MM.1S (cell line): Measurements from ENCODE around the gene SNX8.

ENCODE experiments used
- DNase-seq: peaks from one replicate; pipeline ENCODE4 v3.0.0-alpha.2; 2015
- H2AFZ ChIP-seq: fragments of 300-600 bp; sonication (generic); 2 replicates; pipeline ENCODE4 v1.6.0; 2016; ENCODE audit warnings: antibody characterized with exemption, low read length
- H3F3A ChIP-seq: fragments of 300-600 bp; sonication (generic); 2 replicates; pipeline ENCODE4 v1.6.1; 2016; ENCODE audit warnings: mild to moderate bottlenecking, antibody characterized with exemption, low read length, moderate library complexity, mixed read lengths; ENCODE audit not compliant: insufficient read depth
- H3K27ac ChIP-seq: fragments of 300-600 bp; sonication (generic); 2 replicates; pipeline ENCODE4 v1.5.1; 2016; ENCODE audit warnings: mild to moderate bottlenecking, low read length
- H3K27me3 ChIP-seq: fragments of 300-600 bp; sonication (generic); replicated peaks from 2 replicates; pipeline ENCODE4 v1.6.0; 2016; ENCODE audit warnings: low read length; ENCODE audit not compliant: insufficient read depth
- H3K36me3 ChIP-seq: fragments of 300-600 bp; sonication (generic); replicated peaks from 2 replicates; pipeline ENCODE4 v1.6.1; 2016; ENCODE audit warnings: mild to moderate bottlenecking, low read length, mixed read lengths; ENCODE audit not compliant: insufficient read depth
- H3K4me1 ChIP-seq: fragments of 300-600 bp; sonication (generic); 2 replicates; pipeline ENCODE4 v1.6.1; 2016; ENCODE audit warnings: low read length, mixed read lengths
- H3K4me2 ChIP-seq: fragments of 300-600 bp; sonication (generic); 2 replicates; pipeline ENCODE4 v1.6.0; 2016; ENCODE audit warnings: low read depth, low read length
- H3K4me3 ChIP-seq: fragments of 300-600 bp; sonication (generic); 2 replicates; pipeline ENCODE4 v1.5.1; 2016; ENCODE audit warnings: low read length, mixed read lengths
- H3K79me2 ChIP-seq: fragments of 300-600 bp; sonication (generic); 2 replicates; pipeline ENCODE4 v1.6.1; 2016; ENCODE audit warnings: mixed run types, low read length, mixed read lengths
- H3K9ac ChIP-seq: fragments of 300-600 bp; sonication (generic); 2 replicates; pipeline ENCODE4 v1.6.1; 2016; ENCODE audit warnings: low read length, mixed read lengths
- H3K9me2 ChIP-seq: fragments of 300-600 bp; sonication (generic); replicated peaks from 2 replicates; pipeline ENCODE4 v1.6.1; 2016; ENCODE audit warnings: mild to moderate bottlenecking, low read length, mixed read lengths; ENCODE audit not compliant: insufficient read depth
- H3K9me3 ChIP-seq: fragments of 300-600 bp; sonication (generic); replicated peaks from 2 replicates; pipeline ENCODE4 v1.6.1; 2016; ENCODE audit warnings: mild to moderate bottlenecking, low read length, mixed read lengths; ENCODE audit not compliant: insufficient read depth
- H4K20me1 ChIP-seq: fragments of 300-600 bp; sonication (generic); 2 replicates; pipeline ENCODE4 v1.6.1; 2016; ENCODE audit warnings: mild to moderate bottlenecking, low read length, moderate library complexity, mixed read lengths; ENCODE audit not compliant: insufficient read depth
- EZH2 ChIP-seq: fragments of 300-600 bp; sonication (generic); optimal IDR thresholded peaks from 2 replicates; pipeline ENCODE3; 2017; ENCODE audit warnings: low read depth, mild to moderate bottlenecking, antibody characterized with exemption, low read length, mixed read lengths
- EZH2phosphoT487 ChIP-seq: fragments of 300-600 bp; sonication (generic); IDR thresholded peaks from 2 replicates; pipeline ENCODE4 v1.6.1; 2018; ENCODE audit warnings: antibody characterized with exemption, low read length
- TF ChIP-seq, protein P1 (sequence below): fragments of 300-600 bp; sonication (generic); IDR thresholded peaks from 2 replicates; pipeline ENCODE4 v1.5.1; 2016; ENCODE audit warnings: antibody characterized with exemption, low read length, mixed read lengths

The SNX8 gene

DNA sequence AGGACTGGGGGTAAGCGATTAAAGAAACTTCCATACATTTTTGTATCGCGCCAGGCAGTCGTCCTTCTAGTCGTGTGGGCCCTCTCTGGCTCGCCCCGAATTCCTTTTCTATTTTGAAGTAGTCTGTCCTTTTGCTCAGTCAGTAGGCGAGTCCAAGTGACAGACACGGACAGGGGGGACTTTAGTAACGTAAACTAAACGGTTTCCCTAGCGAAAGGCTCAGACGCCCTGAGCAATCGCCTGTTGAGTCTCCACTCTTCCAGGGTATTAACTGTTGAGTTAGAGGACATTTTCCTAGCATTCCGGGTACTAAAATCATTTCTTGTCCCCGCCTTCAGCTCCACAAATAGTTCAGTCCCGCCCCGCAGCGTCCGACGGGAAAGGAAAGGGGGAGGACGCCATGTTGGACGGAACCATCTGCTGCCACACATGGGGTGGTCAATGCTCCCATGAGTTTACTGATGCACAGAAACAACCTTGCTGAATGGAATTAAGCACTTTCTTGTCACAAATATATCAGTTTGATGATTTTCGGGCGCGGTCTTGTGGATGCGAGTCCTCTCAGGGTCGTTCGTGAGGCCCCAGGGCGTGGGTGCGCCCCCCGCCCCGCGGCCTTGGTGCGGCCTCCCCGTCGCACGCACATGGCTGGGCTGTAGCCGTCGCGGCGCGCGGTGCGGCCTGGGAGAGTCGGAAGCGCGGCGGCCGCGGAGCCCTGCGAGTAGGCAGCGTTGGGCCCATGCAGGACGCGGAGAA, 40.1 kb upstream of the SNX8 start, which contains the start of gene EIF3B:
Gene EIF3B (plus strand): TSS at position 642 of the 753 bp plus-strand sequence. CDS start 95 bp downstream, at position 737.
- Histone ChIP-seq H3K27ac (peak within 1 kb of the TSS; percentile 95), H3K4me1 (peaks cover 13% of the 10 kb centered on the region), H3K27me3 (no peaks in the 10 kb centered on the region), H3K36me3 (peaks cover 6% of the 10 kb centered on the region; the same call in 1 of the 2 replicates), H3K4me2 (peak within 1 kb of the TSS; percentile 80), H3K9me2 (no peaks in the 10 kb centered on the region), H4K20me1 (peaks cover 29% of the 10 kb centered on the region), H3K4me3 (peak within 1 kb of the TSS; percentile 89), H2AFZ (peak within 1 kb of the TSS; percentile 94), H3K9ac (peak within 1 kb of the TSS; percentile 100), H3K9me3 (no peaks in the 10 kb centered on the region), H3K79me2 (peaks cover 45% of the 10 kb centered on the region), H3F3A (peaks cover 7% of the 10 kb centered on the region)
- DNase-seq, result peak; percentile 90
- TF ChIP-seq, protein P1, sequence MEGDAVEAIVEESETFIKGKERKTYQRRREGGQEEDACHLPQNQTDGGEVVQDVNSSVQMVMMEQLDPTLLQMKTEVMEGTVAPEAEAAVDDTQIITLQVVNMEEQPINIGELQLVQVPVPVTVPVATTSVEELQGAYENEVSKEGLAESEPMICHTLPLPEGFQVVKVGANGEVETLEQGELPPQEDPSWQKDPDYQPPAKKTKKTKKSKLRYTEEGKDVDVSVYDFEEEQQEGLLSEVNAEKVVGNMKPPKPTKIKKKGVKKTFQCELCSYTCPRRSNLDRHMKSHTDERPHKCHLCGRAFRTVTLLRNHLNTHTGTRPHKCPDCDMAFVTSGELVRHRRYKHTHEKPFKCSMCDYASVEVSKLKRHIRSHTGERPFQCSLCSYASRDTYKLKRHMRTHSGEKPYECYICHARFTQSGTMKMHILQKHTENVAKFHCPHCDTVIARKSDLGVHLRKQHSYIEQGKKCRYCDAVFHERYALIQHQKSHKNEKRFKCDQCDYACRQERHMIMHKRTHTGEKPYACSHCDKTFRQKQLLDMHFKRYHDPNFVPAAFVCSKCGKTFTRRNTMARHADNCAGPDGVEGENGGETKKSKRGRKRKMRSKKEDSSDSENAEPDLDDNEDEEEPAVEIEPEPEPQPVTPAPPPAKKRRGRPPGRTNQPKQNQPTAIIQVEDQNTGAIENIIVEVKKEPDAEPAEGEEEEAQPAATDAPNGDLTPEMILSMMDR, result no peak
- TF ChIP-seq EZH2phosphoT487, result no peak
- no peak for TF ChIP-seq EZH2

DNA sequence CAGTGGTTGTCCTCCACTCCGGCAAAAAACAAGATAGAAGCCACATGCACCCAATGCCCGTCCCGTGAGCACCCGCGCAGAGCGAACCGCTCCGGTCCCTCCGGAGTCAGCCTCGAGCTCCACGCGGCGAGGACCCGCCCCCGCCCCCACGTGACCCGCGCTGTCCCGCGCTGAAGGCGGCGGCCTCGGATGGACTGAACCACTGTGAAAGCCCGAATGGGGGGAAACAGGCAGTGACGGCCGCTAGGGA, 39.6 kb upstream of the SNX8 start:
- Histone ChIP-seq H3K27ac (peak overlapping the region; percentile 95), H3K4me3 (peak overlapping the region; percentile 68), H4K20me1 (peaks cover 24% of the 10 kb centered on the region), H3K9me3 (no peaks in the 10 kb centered on the region), H3K9me2 (no peaks in the 10 kb centered on the region), H3K9ac (peak overlapping the region; percentile 100), H3K79me2 (peaks cover 40% of the 10 kb centered on the region), H3K4me1 (peaks cover 13% of the 10 kb centered on the region), H3F3A (peaks cover 7% of the 10 kb centered on the region), H3K27me3 (no peaks in the 10 kb centered on the region), H2AFZ (peak overlapping the region; percentile 94), H3K4me2 (peak overlapping the region; percentile 75), H3K36me3 (peaks cover 6% of the 10 kb centered on the region; the same call in 1 of the 2 replicates)
- TF ChIP-seq, protein P1, result no peak
- peak; percentile 94 for DNase-seq

DNA sequence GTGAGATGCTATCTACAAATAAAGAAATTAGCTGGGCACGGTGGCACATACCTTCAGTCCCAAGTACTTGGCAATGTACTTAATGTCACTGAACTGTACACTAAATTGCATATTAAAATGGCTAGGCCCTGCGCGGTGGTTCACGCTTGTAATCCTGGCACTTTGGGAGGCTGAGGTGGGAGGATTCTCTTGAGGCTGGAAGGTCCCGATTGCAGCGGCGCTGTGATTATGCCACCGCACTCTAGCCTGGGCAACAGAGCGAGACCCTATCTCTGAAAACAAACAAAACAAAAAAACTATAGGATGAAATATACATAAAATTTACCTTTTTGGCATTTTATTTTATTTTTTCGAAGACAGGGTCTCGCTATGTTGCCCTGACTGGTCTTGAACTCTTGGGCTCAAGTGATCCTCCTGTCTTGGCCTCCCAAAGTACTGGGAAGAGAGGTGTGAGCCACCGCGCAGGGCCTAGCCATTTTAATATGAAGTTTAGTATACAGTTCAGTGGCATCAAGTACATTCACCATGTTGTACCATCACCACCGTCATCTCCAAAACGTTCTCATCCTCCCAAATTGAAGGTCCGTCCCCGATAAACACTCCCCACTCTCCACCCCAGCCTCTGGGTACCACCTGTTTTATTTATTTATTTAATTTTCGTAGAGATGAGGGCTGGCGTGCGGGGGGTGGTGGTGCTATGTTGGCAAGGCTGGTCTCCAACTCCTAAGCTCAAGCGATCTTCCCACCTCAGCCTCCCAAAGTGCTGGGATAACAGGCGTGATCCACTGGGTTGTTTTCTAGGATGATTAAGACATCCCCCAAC, 39.1 kb upstream of the SNX8 start:
- Histone ChIP-seq H3K4me1 (peaks cover 13% of the 10 kb centered on the region), H3K27me3 (no peaks in the 10 kb centered on the region), H3K9ac (peak overlapping the region; percentile 100), H2AFZ (peak overlapping the region; percentile 94), H3K9me2 (no peaks in the 10 kb centered on the region), H3K36me3 (0 out of 2 replicates have a peak, but pooled peaks cover 6% of the 10 kb centered on the region), H4K20me1 (peaks cover 19% of the 10 kb centered on the region), H3K4me3 (peak overlapping the region; percentile 68), H3K9me3 (no peaks in the 10 kb centered on the region), H3K27ac (peak overlapping the region; percentile 95; the same call in 1 of the 2 replicates), H3F3A (peaks cover 7% of the 10 kb centered on the region), H3K4me2 (peak overlapping the region; percentile 75), H3K79me2 (peaks cover 35% of the 10 kb centered on the region)
- TF ChIP-seq, protein P1, result no peak
- TF ChIP-seq EZH2 (no peak), EZH2phosphoT487 (no peak)
- no peak for DNase-seq
